Measurements from ENCODE around the gene FBXO44.

FBXO44 gene

GRCh38 chr1:11701981-11702803 is 47.5 kb downstream of the FBXO44 start:
- Histone ChIP-seq H3K4me1 (ENCODE audit: control insufficient read depth, insufficient read depth, low read length) (0 out of 2 replicates have a peak, but pooled peaks cover under 1% of the 10 kb centered on the region), H3K36me3 (ENCODE audit: control insufficient read depth in 2 of 2, insufficient read depth in 1 of 2, low read length in 2 of 2) (no peaks in the 10 kb centered on the region), H3K9me3 (ENCODE audit: control insufficient read depth, insufficient read depth, low read depth, low read length) (no peaks in the 10 kb centered on the region), H3K27ac (ENCODE audit: extremely low read depth, low read depth, low read length) (no peak overlapping the region), H3K4me3 (ENCODE audit: low read depth, low read length) (no peak overlapping the region)
- ChIA-PET POLR2A (no interaction called here), CTCF (no interaction called here)
- TF ChIP-seq ZNF558 (tag by site-specific recombination; IDR thresholded peaks at IDR 0.05) = no peak
- no peak for TF ChIP-seq SP2 (tag by site-specific recombination; IDR thresholded peaks at IDR 0.05)
- TF ChIP-seq ZNF785 (tag by site-specific recombination; IDR thresholded peaks at IDR 0.05) = peak; percentile 76; the same call in 1 of the 2 replicates
- TF ChIP-seq ATF2 (tag by site-specific recombination; IDR thresholded peaks at IDR 0.05; ENCODE audit: low read depth) = no peak
- TF ChIP-seq ZNF302 (tag by site-specific recombination; IDR thresholded peaks at IDR 0.05; ENCODE audit: low read depth) = no peak
- no peak for TF ChIP-seq BCL11A (tag by site-specific recombination; IDR thresholded peaks at IDR 0.05; ENCODE audit: low read depth)
- TF ChIP-seq ZNF600 (tag by site-specific recombination; IDR thresholded peaks at IDR 0.05) = no peak
- no peak for TF ChIP-seq ZNF549 (tag by site-specific recombination; IDR thresholded peaks at IDR 0.05)
- no peak for TF ChIP-seq ZNF366 (tag by site-specific recombination; conservative IDR thresholded peaks at IDR 0.05)
- no peak for TF ChIP-seq ZNF529 (tag by site-specific recombination; IDR thresholded peaks at IDR 0.05; ENCODE audit: insufficient replicate concordance)
- TF ChIP-seq ZNF202 (tag by site-specific recombination; IDR thresholded peaks at IDR 0.05; ENCODE audit: borderline replicate concordance) = no peak
- TF ChIP-seq, protein P1, sequence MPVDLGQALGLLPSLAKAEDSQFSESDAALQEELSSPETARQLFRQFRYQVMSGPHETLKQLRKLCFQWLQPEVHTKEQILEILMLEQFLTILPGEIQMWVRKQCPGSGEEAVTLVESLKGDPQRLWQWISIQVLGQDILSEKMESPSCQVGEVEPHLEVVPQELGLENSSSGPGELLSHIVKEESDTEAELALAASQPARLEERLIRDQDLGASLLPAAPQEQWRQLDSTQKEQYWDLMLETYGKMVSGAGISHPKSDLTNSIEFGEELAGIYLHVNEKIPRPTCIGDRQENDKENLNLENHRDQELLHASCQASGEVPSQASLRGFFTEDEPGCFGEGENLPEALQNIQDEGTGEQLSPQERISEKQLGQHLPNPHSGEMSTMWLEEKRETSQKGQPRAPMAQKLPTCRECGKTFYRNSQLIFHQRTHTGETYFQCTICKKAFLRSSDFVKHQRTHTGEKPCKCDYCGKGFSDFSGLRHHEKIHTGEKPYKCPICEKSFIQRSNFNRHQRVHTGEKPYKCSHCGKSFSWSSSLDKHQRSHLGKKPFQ (tag by site-specific recombination; IDR thresholded peaks at IDR 0.05) = peak; percentile 98
- TF ChIP-seq KLF9 (tag by site-specific recombination; IDR thresholded peaks at IDR 0.05; ENCODE audit: low read depth) = no peak
- no peak for TF ChIP-seq OSR2 (tag by site-specific recombination; IDR thresholded peaks at IDR 0.05)
- no peak for TF ChIP-seq ZNF146 (tag by site-specific recombination; IDR thresholded peaks at IDR 0.05)
- no peak for TF ChIP-seq ZBTB17 (tag by site-specific recombination; IDR thresholded peaks at IDR 0.05)
- no peak for TF ChIP-seq ZNF133 (tag by site-specific recombination; IDR thresholded peaks at IDR 0.05)
- no peak for TF ChIP-seq HOXA7 (CRISPR knock-in tag; IDR thresholded peaks at IDR 0.05; ENCODE audit: borderline replicate concordance)
- TF ChIP-seq ZNF23 (tag by site-specific recombination; IDR thresholded peaks at IDR 0.05; ENCODE audit: borderline replicate concordance) = no peak
- no peak for TF ChIP-seq WT1 (tag by site-specific recombination; IDR thresholded peaks at IDR 0.05)
- TF ChIP-seq RBAK (tag by site-specific recombination; IDR thresholded peaks at IDR 0.05) = no peak
- no peak for TF ChIP-seq ZNF140 (tag by site-specific recombination; IDR thresholded peaks at IDR 0.05)
- TF ChIP-seq, protein P2, sequence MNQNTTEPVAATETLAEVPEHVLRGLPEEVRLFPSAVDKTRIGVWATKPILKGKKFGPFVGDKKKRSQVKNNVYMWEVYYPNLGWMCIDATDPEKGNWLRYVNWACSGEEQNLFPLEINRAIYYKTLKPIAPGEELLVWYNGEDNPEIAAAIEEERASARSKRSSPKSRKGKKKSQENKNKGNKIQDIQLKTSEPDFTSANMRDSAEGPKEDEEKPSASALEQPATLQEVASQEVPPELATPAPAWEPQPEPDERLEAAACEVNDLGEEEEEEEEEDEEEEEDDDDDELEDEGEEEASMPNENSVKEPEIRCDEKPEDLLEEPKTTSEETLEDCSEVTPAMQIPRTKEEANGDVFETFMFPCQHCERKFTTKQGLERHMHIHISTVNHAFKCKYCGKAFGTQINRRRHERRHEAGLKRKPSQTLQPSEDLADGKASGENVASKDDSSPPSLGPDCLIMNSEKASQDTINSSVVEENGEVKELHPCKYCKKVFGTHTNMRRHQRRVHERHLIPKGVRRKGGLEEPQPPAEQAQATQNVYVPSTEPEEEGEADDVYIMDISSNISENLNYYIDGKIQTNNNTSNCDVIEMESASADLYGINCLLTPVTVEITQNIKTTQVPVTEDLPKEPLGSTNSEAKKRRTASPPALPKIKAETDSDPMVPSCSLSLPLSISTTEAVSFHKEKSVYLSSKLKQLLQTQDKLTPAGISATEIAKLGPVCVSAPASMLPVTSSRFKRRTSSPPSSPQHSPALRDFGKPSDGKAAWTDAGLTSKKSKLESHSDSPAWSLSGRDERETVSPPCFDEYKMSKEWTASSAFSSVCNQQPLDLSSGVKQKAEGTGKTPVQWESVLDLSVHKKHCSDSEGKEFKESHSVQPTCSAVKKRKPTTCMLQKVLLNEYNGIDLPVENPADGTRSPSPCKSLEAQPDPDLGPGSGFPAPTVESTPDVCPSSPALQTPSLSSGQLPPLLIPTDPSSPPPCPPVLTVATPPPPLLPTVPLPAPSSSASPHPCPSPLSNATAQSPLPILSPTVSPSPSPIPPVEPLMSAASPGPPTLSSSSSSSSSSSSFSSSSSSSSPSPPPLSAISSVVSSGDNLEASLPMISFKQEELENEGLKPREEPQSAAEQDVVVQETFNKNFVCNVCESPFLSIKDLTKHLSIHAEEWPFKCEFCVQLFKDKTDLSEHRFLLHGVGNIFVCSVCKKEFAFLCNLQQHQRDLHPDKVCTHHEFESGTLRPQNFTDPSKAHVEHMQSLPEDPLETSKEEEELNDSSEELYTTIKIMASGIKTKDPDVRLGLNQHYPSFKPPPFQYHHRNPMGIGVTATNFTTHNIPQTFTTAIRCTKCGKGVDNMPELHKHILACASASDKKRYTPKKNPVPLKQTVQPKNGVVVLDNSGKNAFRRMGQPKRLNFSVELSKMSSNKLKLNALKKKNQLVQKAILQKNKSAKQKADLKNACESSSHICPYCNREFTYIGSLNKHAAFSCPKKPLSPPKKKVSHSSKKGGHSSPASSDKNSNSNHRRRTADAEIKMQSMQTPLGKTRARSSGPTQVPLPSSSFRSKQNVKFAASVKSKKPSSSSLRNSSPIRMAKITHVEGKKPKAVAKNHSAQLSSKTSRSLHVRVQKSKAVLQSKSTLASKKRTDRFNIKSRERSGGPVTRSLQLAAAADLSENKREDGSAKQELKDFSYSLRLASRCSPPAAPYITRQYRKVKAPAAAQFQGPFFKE (tag by site-specific recombination; IDR thresholded peaks at IDR 0.05; ENCODE audit: borderline replicate concordance) = no peak
- TF ChIP-seq PATZ1 (tag by site-specific recombination; IDR thresholded peaks at IDR 0.05) = no peak
- no peak for TF ChIP-seq ZNF701 (tag by site-specific recombination; IDR thresholded peaks at IDR 0.05)
- TF ChIP-seq SALL2 (tag by site-specific recombination; IDR thresholded peaks at IDR 0.05; ENCODE audit: borderline replicate concordance) = 0 out of 2 replicates have a peak, but pooled peaks have one; percentile 33
- TF ChIP-seq ZNF48 (tag by site-specific recombination; IDR thresholded peaks at IDR 0.05) = no peak
- TF ChIP-seq KLF1 (tag by site-specific recombination; IDR thresholded peaks at IDR 0.05) = no peak
